ENCODE results near the gene SCNN1B. TPM values are rescaled to one million over a fixed set of nuclear protein-coding genes. Genes with fewer than 3 reads are reported as not detected.
"Not testable (repeated sequence)": the region's sequence is repeated elsewhere in the genome, so short reads cannot be mapped to it uniquely, and the experiment has no call there.

SCNN1B gene
- total and polyA plus RNA-seq, 3 experiments from 2014 or later, result not detected

GRCh38 chr16:23355106-23355670 lies 53.1 kb downstream of the SCNN1B start:
- no peaks in the 10 kb centered on the region for H3K4me1 Mint-ChIP-seq
- Histone ChIP-seq H3K9me3 (ENCODE audit: low read length) (no peaks in the 10 kb centered on the region), H3K36me3 (ENCODE audit: insufficient read depth, low read length) (no peaks in the 10 kb centered on the region), H3K4me1 (ENCODE audit: insufficient read depth, low read length) (no peaks in the 10 kb centered on the region), H3K27ac (ENCODE audit: low read depth, low read length) (no peak overlapping the region), H3K27me3 (ENCODE audit: insufficient read depth, low read length, poor library complexity, severe bottlenecking) (no peaks in the 10 kb centered on the region), H3K4me3 (ENCODE audit: low read length) (no peak overlapping the region)
- H3K36me3 Mint-ChIP-seq, result no peaks in the 10 kb centered on the region
- H3K4me3 Mint-ChIP-seq, result no peak overlapping the region
- ChIA-PET POLR2A (no interaction called here), CTCF (no interaction called here)
- H3K27ac Mint-ChIP-seq, result no peak overlapping the region
- H3K9me3 Mint-ChIP-seq, result peaks cover 0 to 4% (median 0%) of the 10 kb centered on the region in 5 donors
- no peak for DNase-seq
- H3K27me3 Mint-ChIP-seq, result peaks cover 6 to 31% of the 10 kb centered on the region in 2 donors

- no peak overlapping the region for H3K27ac Mint-ChIP-seq
- ChIA-PET POLR2A (no interaction called here), CTCF (no interaction called here)
- Histone ChIP-seq H3K4me1 (ENCODE audit: insufficient read depth, low read length) (no peaks in the 10 kb centered on the region), H3K4me3 (ENCODE audit: low read length) (no peak overlapping the region), H3K27me3 (ENCODE audit: insufficient read depth, low read length, poor library complexity, severe bottlenecking) (no peaks in the 10 kb centered on the region), H3K36me3 (ENCODE audit: insufficient read depth, low read length) (no peaks in the 10 kb centered on the region), H3K9me3 (ENCODE audit: low read length) (no peaks in the 10 kb centered on the region), H3K27ac (ENCODE audit: low read depth, low read length) (no peak overlapping the region)
- no peaks in the 10 kb centered on the region for H3K36me3 Mint-ChIP-seq
- no peak overlapping the region for H3K4me3 Mint-ChIP-seq
- peaks cover 7 to 28% of the 10 kb centered on the region in 2 donors for H3K27me3 Mint-ChIP-seq
- peaks cover 0 to 4% (median 0%) of the 10 kb centered on the region in 5 donors for H3K9me3 Mint-ChIP-seq
- no peak for DNase-seq
- no peaks in the 10 kb centered on the region for H3K4me1 Mint-ChIP-seq
Observed at GRCh38 chr16:23356941-23357340, 54.8 kb downstream of the SCNN1B start.

DNA sequence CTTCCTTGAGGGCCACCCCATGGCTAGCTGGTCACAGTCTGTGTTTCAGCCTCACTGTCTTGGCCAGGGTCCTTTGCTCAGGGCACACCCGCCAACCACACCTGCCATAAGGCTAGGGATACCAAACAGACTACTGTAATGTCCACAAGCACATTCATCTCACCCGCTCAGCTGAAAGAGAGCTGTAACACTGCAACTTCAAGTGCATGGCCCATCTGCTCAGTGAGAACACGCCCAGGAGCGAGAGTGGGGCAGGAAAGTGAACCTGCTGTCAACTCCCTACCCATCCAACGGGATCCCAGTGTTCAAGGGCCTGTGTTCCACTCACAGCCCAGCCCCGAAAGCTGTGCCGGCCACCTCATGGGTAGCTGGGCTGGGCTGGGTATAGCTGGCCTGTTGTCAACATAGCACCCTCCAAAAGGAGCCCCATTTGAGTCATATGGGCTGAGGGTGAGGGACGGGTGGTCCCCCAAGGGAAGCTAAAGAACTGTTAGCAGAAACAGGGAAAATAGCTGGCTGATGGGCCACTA lies 55.7 kb downstream of the SCNN1B start:
- ChIA-PET POLR2A (no interaction called here), CTCF (no interaction called here)
- DNase-seq, result no peak
- H3K4me3 Mint-ChIP-seq, result no peak overlapping the region
- H3K27ac Mint-ChIP-seq, result no peak overlapping the region
- Histone ChIP-seq H3K4me1 (ENCODE audit: insufficient read depth, low read length) (no peaks in the 10 kb centered on the region), H3K27ac (ENCODE audit: low read depth, low read length) (no peak overlapping the region), H3K36me3 (ENCODE audit: insufficient read depth, low read length) (no peaks in the 10 kb centered on the region), H3K4me3 (ENCODE audit: low read length) (no peak overlapping the region), H3K9me3 (ENCODE audit: low read length) (no peaks in the 10 kb centered on the region), H3K27me3 (ENCODE audit: insufficient read depth, low read length, poor library complexity, severe bottlenecking) (no peaks in the 10 kb centered on the region)
- H3K36me3 Mint-ChIP-seq, result no peaks in the 10 kb centered on the region
- no peaks in the 10 kb centered on the region for H3K9me3 Mint-ChIP-seq
- H3K27me3 Mint-ChIP-seq, result peaks cover 2 to 22% of the 10 kb centered on the region in 2 donors
- H3K4me1 Mint-ChIP-seq, result no peaks in the 10 kb centered on the region

DNA sequence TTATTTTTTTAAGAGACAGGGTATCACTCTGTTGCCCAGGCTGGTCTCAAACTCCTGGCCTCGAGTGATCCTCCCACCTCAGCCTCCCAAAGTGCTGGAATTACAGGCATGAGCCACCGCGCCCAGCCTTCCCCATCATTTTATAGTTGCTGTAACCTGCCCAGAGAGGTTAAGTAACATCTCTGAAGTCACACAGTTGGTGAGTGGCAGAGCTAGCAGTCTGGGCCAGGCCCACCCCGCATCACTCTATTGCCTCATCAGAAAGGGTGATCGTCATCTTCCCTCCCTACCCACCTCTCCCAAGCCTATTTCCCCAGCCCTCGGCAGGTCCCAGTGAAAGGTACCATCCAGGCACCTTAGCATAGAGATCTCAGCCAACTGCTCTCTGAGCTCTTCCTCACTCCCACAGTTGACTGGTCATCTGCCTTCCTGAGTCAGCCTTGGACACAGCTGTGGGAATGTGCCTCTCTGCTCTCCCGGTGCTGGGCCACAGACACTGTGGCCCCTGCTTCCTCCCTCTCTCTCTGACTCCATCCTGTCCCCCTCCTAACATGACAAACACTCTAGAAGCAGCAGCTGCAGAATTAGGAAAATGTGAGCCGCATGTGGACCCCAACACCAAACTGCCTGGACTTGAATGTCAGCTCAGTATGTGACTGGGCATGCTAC lies 57.1 kb downstream of the SCNN1B start:
- no peaks in the 10 kb centered on the region for H3K36me3 ChIP-seq (ENCODE audit: insufficient read depth, low read length)
- Mint-ChIP-seq H3K9me3 (no peaks in the 10 kb centered on the region), H3K4me1 (no peaks in the 10 kb centered on the region), H3K27ac (peak overlapping the region in 1 of 8 donors; percentile 22), H3K4me3 (no peak overlapping the region), H3K36me3 (no peaks in the 10 kb centered on the region), H3K27me3 (peaks cover 2 to 14% of the 10 kb centered on the region in 2 donors)
- CTCF ChIA-PET, result no interaction called here
- no peaks in the 10 kb centered on the region for H3K4me1 ChIP-seq (ENCODE audit: insufficient read depth, low read length)
- H3K4me3 ChIP-seq (ENCODE audit: low read length), result no peak overlapping the region
- H3K9me3 ChIP-seq (ENCODE audit: low read length), result no peaks in the 10 kb centered on the region
- no peak for DNase-seq
- H3K27ac ChIP-seq (ENCODE audit: low read depth, low read length), result no peak overlapping the region
- POLR2A ChIA-PET, result no interaction called here
- no peaks in the 10 kb centered on the region for H3K27me3 ChIP-seq (ENCODE audit: insufficient read depth, low read length, poor library complexity, severe bottlenecking)

DNA sequence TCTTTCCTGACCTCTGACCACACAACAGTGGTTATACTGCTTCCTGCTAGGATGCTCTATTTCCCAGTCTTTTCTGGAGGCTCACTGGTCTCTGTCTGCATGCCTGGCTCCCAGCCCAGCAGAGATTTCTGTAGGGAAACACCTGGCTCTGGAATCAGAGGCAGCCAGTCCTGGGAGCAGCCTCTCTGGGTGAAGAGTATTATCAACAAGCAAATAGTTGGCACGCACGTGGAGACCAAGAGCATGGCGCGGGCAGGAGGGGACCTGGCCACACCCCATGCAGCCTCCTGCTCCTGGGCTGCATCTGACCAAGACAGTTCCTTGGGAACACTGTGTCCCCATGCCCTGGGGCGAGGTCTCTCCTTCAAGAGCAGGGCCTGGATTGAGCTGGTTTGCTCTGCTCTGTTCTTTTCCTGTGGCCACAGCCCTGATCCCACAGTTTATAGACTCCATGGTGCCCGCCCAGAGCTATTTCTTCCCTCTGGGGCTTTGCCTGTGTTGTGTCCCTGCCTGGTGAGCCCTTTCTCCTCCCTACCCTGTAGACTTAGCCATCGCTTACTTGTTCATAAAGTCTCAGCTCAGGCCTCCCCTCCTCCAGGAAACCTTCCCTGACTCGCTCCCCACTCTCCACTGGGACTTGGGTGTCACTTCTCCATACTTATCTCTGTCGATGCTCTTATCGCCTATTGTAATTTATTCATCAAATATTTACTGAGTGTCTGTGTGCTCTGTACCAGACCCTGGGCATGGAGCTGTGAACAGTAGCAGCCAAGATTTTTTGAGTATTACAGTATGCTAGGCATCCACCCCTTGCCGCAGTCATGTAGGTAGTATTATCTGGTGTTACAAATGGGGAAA lies 60.6 kb downstream of the SCNN1B start:
- Mint-ChIP-seq H3K4me1 (peaks cover 4 to 12% (median 9%) of the 10 kb centered on the region in 3 donors), H3K27me3 (peaks cover 2 to 8% of the 10 kb centered on the region in 2 donors), H3K27ac (no peak overlapping the region), H3K36me3 (no peaks in the 10 kb centered on the region), H3K9me3 (no peaks in the 10 kb centered on the region), H3K4me3 (no peak overlapping the region)
- CTCF ChIA-PET, result no interaction called here
- Histone ChIP-seq H3K27ac (ENCODE audit: low read depth, low read length) (no peak overlapping the region), H3K36me3 (ENCODE audit: insufficient read depth, low read length) (no peaks in the 10 kb centered on the region), H3K27me3 (ENCODE audit: insufficient read depth, low read length, poor library complexity, severe bottlenecking) (no peaks in the 10 kb centered on the region), H3K9me3 (ENCODE audit: low read length) (no peaks in the 10 kb centered on the region), H3K4me1 (ENCODE audit: insufficient read depth, low read length) (no peaks in the 10 kb centered on the region), H3K4me3 (ENCODE audit: low read length) (no peak overlapping the region)
- POLR2A ChIA-PET, result no interaction called here
- no peak for DNase-seq

GRCh38 chr16:23365602-23366240 lies 63.6 kb downstream of the SCNN1B start:
- H3K4me1 ChIP-seq (ENCODE audit: insufficient read depth, low read length), result no peaks in the 10 kb centered on the region
- Mint-ChIP-seq H3K9me3 (no peaks in the 10 kb centered on the region), H3K4me3 (no peak overlapping the region), H3K36me3 (no peaks in the 10 kb centered on the region), H3K27me3 (peaks cover 4 to 8% of the 10 kb centered on the region in 2 donors), H3K27ac (peak overlapping the region in 1 of 8 donors; percentile 46), H3K4me1 (peaks cover 4 to 12% (median 9%) of the 10 kb centered on the region in 3 donors)
- H3K9me3 ChIP-seq (ENCODE audit: low read length), result no peaks in the 10 kb centered on the region
- no peaks in the 10 kb centered on the region for H3K27me3 ChIP-seq (ENCODE audit: insufficient read depth, low read length, poor library complexity, severe bottlenecking)
- CTCF ChIA-PET, result no interaction called here
- no peak for DNase-seq
- no peaks in the 10 kb centered on the region for H3K36me3 ChIP-seq (ENCODE audit: insufficient read depth, low read length)
- no peak overlapping the region for H3K27ac ChIP-seq (ENCODE audit: low read depth, low read length)
- POLR2A ChIA-PET, result interaction anchor here (0.5 to 0.6 kb wide), 2 partner anchors 36 to 476 kb away, joined by 3 to 7 read pairs; no protein-coding TSS in a partner anchor
- H3K4me3 ChIP-seq (ENCODE audit: low read length), result no peak overlapping the region

- H3K4me3 Mint-ChIP-seq; H3K27ac ChIP-seq (ENCODE audit: low read depth, low read length); DNase-seq; H3K36me3 Mint-ChIP-seq; H3K27me3 ChIP-seq (ENCODE audit: insufficient read depth, low read length, poor library complexity, severe bottlenecking); H3K9me3 ChIP-seq (ENCODE audit: low read length); H3K27me3 Mint-ChIP-seq; H3K36me3 ChIP-seq (ENCODE audit: insufficient read depth, low read length); H3K4me1 ChIP-seq (ENCODE audit: insufficient read depth, low read length); H3K27ac Mint-ChIP-seq; H3K9me3 Mint-ChIP-seq; H3K4me3 ChIP-seq (ENCODE audit: low read length); CTCF ChIA-PET: not testable (repeated sequence)
- POLR2A ChIA-PET, result interaction anchor here (0.5 kb wide), 1 partner anchor 475 kb away, joined by 7 read pairs; no protein-coding TSS in a partner anchor
- peaks cover 4 to 12% (median 9%) of the 10 kb centered on the region in 3 donors for H3K4me1 Mint-ChIP-seq
Observed at GRCh38 chr16:23366341-23366740, 64.2 kb downstream of the SCNN1B start.

All from CD8-positive, alpha-beta memory T cell (primary cell).